C4-2B (cell line): ENCODE results near the gene C1orf50.

Experiments
- H3K27ac ChIP-seq: fragments of 450-650 bp; 2 replicates; pipeline ENCODE4 v1.5.1; 2017
- CTCF ChIP-seq: fragments of 450-650 bp; conservative IDR thresholded peaks from 2 replicates; pipeline ENCODE4 v1.5.1; 2017; ENCODE audit warnings: mild to moderate bottlenecking
- ZFX ChIP-seq: fragments of 450-650 bp; IDR thresholded peaks from 2 replicates; pipeline ENCODE4 v1.6.1; 2017

C1orf50 gene

DNA sequence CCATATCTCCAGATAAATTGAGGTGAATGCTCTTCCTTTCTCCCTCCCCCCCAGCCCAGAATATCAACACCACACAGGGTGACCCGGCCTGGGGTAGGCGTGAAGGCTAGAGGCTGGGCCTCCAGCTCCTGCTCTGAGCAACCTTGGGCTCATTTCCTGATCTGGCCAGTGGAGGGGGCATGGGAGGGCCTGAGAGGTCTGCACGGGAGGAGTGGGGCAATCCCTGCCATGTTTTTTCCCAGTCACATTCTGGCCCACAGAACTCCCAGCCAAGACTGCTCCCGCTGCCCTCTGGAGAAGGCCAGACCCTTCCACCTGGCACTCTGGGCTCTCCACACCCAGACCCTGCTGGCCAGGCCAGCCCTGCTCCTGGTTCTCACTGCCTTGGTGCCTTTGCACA, 30.9 kb upstream of the C1orf50 start:
- TF ChIP-seq CTCF: peak; percentile 16; the same call in 1 of the 2 replicates
- TF ChIP-seq ZFX: no peak
- peak overlapping the region; percentile 46 for H3K27ac ChIP-seq

GRCh38 chr1:42736571-42737200, 30.4 kb upstream of the C1orf50 start:
- TF ChIP-seq ZFX (no peak), CTCF (no peak)
- H3K27ac ChIP-seq: peak overlapping the region; percentile 46

GRCh38 chr1:42737257-42737656, 29.8 kb upstream of the C1orf50 start:
- TF ChIP-seq ZFX (no peak), CTCF (no peak; the same call in 1 of the 2 replicates)
- peak overlapping the region; percentile 46 for H3K27ac ChIP-seq

- peak overlapping the region; percentile 46 for H3K27ac ChIP-seq
These were observed 28.9 kb upstream of the C1orf50 start for GRCh38 chr1:42737986-42738677.

GRCh38 chr1:42738678-42739226, 28.3 kb upstream of the C1orf50 start:
- no peak for TF ChIP-seq CTCF
- no peak for TF ChIP-seq ZFX
- H3K27ac ChIP-seq: no peak overlapping the region

More at GRCh38 chr1:42737986-42738677, 28.9 kb upstream of the C1orf50 start:
- TF ChIP-seq CTCF: no peak
- no peak for TF ChIP-seq ZFX

DNA sequence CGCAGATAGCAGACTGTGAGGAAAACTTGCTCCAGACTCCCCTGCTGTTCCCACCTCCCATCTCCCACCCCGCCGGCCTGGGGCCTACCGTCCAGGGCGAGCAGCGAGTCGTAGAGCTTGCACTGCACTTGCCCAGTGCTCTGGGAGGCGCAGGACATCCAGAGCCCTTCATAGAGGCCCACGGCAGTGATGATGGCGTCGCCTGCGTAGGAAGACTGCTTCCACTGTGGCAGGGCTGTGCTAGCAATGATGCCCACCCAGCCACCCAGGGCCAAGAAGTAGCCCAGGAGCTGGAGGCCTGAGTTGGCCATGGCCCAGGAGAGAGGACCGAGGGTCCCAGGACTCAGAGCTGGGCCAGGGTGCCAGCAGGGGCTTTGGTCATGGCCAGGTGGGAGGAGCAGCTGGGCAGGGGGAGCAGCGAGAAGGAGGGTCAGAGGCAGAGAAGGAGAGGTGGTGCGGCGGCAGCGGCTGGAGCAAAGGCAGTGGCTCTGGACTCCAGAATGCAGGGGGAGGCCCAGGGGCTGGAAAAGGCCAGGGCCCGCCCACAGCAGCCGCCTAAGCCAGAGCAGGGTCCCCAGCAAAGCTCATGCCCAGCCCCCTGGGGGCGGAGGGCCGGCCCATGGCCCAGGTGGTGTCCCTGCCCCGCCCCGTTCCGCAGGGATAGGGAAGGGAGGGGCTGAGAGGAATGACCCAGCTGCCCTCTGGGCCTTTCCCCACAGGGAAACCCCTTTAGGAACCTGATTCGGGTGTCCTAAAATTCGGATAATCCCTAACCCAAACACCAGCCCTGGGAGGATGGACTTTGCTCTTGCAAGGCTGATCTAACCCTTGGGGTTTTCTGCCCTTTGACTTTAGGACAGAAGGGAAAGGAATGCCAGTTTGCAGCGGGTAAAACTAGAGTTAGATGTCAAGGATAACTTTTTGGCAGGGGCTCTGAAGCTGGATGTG, 27.0 kb upstream of the C1orf50 start, which contains the start of gene CLDN19:
Gene CLDN19, minus strand, starts transcription at position 484 of the 948 bp plus-strand sequence. Its CDS starts 173 bp downstream, at position 311.
- H3K27ac ChIP-seq: no peak within 1 kb of the TSS

More for the DNA sequence above, 27.0 kb upstream of the C1orf50 start, which contains the start of gene CLDN19:
- TF ChIP-seq CTCF (no peak), ZFX (no peak)
